Inferior parietal cortex (tissue), 1 donor: ENCODE results near the gene TNS4.
A peak's percentile ranks its signal among the peaks of the same experiment; 100 is the strongest.

Source experiments
- DNase-seq: peaks from one replicate; pipeline ENCODE4 v3.0.0-alpha.2; 2016; ENCODE audit errors: extremely low spot score

Gene TNS4

GRCh38 chr17:40457964-40458791 lies 43.2 kb downstream of the TNS4 start:
- DNase-seq = no peak

GRCh38 chr17:40457369-40457768 lies 44.1 kb downstream of the TNS4 start:
- DNase-seq = no peak

- no peak for DNase-seq
Observed at GRCh38 chr17:40456396-40456951, 44.9 kb downstream of the TNS4 start.

GRCh38 chr17:40454613-40454995 lies 46.8 kb downstream of the TNS4 start:
- DNase-seq = no peak

- DNase-seq = no peak
Observed at GRCh38 chr17:40453881-40454612, 47.4 kb downstream of the TNS4 start.

- no peak for DNase-seq
Observed at GRCh38 chr17:40452921-40453378, 48.5 kb downstream of the TNS4 start.

GRCh38 chr17:40452216-40452787 lies 49.1 kb downstream of the TNS4 start:
- DNase-seq = no peak

GRCh38 chr17:40451420-40451819 lies 50.0 kb downstream of the TNS4 start:
- DNase-seq = no peak

GRCh38 chr17:40450175-40450574 lies 51.2 kb downstream of the TNS4 start:
- no peak for DNase-seq

GRCh38 chr17:40448639-40449261 lies 52.7 kb downstream of the TNS4 start:
- no peak for DNase-seq

GRCh38 chr17:40448213-40448638 lies 53.2 kb downstream of the TNS4 start:
- no peak for DNase-seq

GRCh38 chr17:40447806-40448205 lies 53.6 kb downstream of the TNS4 start:
- DNase-seq = no peak

- no peak for DNase-seq
Observed at GRCh38 chr17:40447148-40447644, 54.2 kb downstream of the TNS4 start.

- DNase-seq = no peak
Observed at GRCh38 chr17:40445751-40446468, 55.5 kb downstream of the TNS4 start.

- DNase-seq = no peak
Observed at GRCh38 chr17:40443988-40444899, 57.2 kb downstream of the TNS4 start.

- peak; percentile 49 for DNase-seq
Observed at GRCh38 chr17:40443196-40443987, 58.0 kb downstream of the TNS4 start, which contains the start of gene IGFBP4. Gene IGFBP4, plus strand, starts transcription at chr17:40443450. Its CDS starts 286 bp downstream, at chr17:40443736.

GRCh38 chr17:40442392-40443195 lies 58.8 kb downstream of the TNS4 start:
- no peak for DNase-seq

GRCh38 chr17:40440166-40440565 lies 61.3 kb downstream of the TNS4 start:
- no peak for DNase-seq
